HepG2 (cell line): ENCODE measurements around the gene PTGDR2. TPM values are rescaled to one million over a fixed set of nuclear protein-coding genes. Genes with fewer than 3 reads are reported as not detected.

Experiments
- ATAC-seq: fragments of 200-7000 bp; cut with Tn5 transposase; 3 replicates; pipeline ENCODE4 v1.9.1; 2020; ENCODE audit warnings: mild to moderate bottlenecking, moderate library complexity
- BruUV-seq: library from RNA; stranded (reverse); fragments of 400-500 nt; replicated peaks from 2 replicates; lab custom pipeline; 2021; lab: Mats Ljungman, UMichigan
- CTCF ChIA-PET: fragments of 300-600 bp; formaldehyde crosslinking; extraction: SDS; loops from one replicate; lab custom pipeline; 2021; ENCODE audit warnings: low total read pairs, inconsistent platforms, low intra/inter-chr PET ratio; lab: Yijun Ruan, JAX
- POLR2A ChIA-PET: fragments of 350-600 bp; sonication (Branson Sonifier 250); formaldehyde crosslinking; loops from one replicate; lab custom pipeline; 2020; ENCODE audit warnings: antibody characterized with exemption, inconsistent platforms; lab: Yijun Ruan, JAX
- DNase-seq: peaks from one replicate; pipeline ENCODE4 v3.0.0-alpha.2; 2015; ENCODE audit warnings: low spot score
- FAIRE-seq: peaks from 3 replicates; lab custom pipeline; 2011; peaks lifted over from hg19 to GRCh38; lab: Jason Lieb, UNC
- H2AFZ ChIP-seq: one replicate; pipeline ENCODE4 v1.6.1; 2011; ENCODE audit warnings: low read length, inconsistent platforms
- H3K27ac ChIP-seq: fragments of 300-600 bp; 3 replicates; pipeline ENCODE4 v1.8.0; 2011; ENCODE audit warnings: mixed run types, mild to moderate bottlenecking, mixed read lengths, low read length, inconsistent platforms; ENCODE audit not compliant: insufficient read depth; ENCODE audit errors: extremely low read length
- H3K27me3 ChIP-seq, 2 experiments: fragments of 200-600 bp in 1 of 2; 2 replicates in 1 of 2; 3 replicates in 1 of 2; pipeline versions ENCODE4 v1.6.0 to v1.8.0; 2011; ENCODE audit warnings: low read length in 2 of 2, mild to moderate bottlenecking in 2 of 2, moderate library complexity in 2 of 2, inconsistent platforms in 1 of 2; ENCODE audit not compliant: insufficient read depth in 2 of 2, control insufficient read depth in 1 of 2
- H3K36me3 ChIP-seq, 2 experiments: fragments of 200-600 bp in 1 of 2; replicated peaks in 1 of 2; 2 replicates in 1 of 2; 3 replicates in 1 of 2; pipeline versions ENCODE4 v1.5.1 to v1.8.0; 2011; ENCODE audit warnings: low read length in 2 of 2, inconsistent platforms in 1 of 2; ENCODE audit not compliant: insufficient read depth in 2 of 2, control insufficient read depth in 1 of 2
- H3K4me1 ChIP-seq: 2 replicates; pipeline ENCODE4 v1.5.1; 2012; ENCODE audit warnings: low read length, inconsistent platforms; ENCODE audit not compliant: insufficient read depth
- H3K4me2 ChIP-seq: 2 replicates; pipeline ENCODE4 v1.6.0; 2011; ENCODE audit warnings: low read depth, low read length, inconsistent platforms
- H3K4me3 ChIP-seq, 3 experiments: fragments of 200-600 bp in 1 of 3; sonication (generic), shearing (Covaris generic) in 1 of 3; replicated peaks in 1 of 3; 2 replicates each; pipeline ENCODE4 v1.5.1; 2011 to 2016; ENCODE audit warnings: low read length in 3 of 3, inconsistent platforms in 2 of 3, low read depth in 2 of 3, mild to moderate bottlenecking in 2 of 3, control low read depth in 1 of 3, mixed read lengths in 1 of 3; ENCODE audit not compliant: insufficient read depth in 1 of 3
- H3K79me2 ChIP-seq: one replicate; pipeline ENCODE4 v1.6.1; 2011; ENCODE audit warnings: low read length, inconsistent platforms; ENCODE audit not compliant: insufficient read depth
- H3K9ac ChIP-seq: 2 replicates; pipeline ENCODE4 v1.6.0; 2011; ENCODE audit warnings: mild to moderate bottlenecking, low read depth, low read length, inconsistent platforms; ENCODE audit not compliant: insufficient read depth
- H3K9me3 ChIP-seq: 2 replicates; pipeline ENCODE4 v1.5.1; 2012; ENCODE audit warnings: mild to moderate bottlenecking, low read length
- H4K20me1 ChIP-seq: 2 replicates; pipeline ENCODE4 v1.6.0; 2011; ENCODE audit warnings: inconsistent platforms, mild to moderate bottlenecking, low read length, moderate library complexity; ENCODE audit not compliant: insufficient read depth
- BRD4 ChIP-seq: sonication (generic); formaldehyde crosslinking; IDR thresholded peaks from 2 replicates; pipeline ENCODE4 v1.4.0; 2020; ENCODE audit warnings: missing genetic modification reagents
- MLXIP ChIP-seq: sonication (generic); formaldehyde crosslinking; IDR thresholded peaks from 2 replicates; pipeline ENCODE4 v1.9.0; 2021; ENCODE audit warnings: missing genetic modification reagents, borderline replicate concordance
- POLR2A ChIP-seq, 2 experiments: IDR thresholded peaks; 2 replicates each; pipeline ENCODE4 v1.6.1; 2011; ENCODE audit warnings: low read depth in 2 of 2, low read length in 2 of 2, mild to moderate bottlenecking in 1 of 2, moderate library complexity in 1 of 2; ENCODE audit not compliant: insufficient read depth in 1 of 2
- SMYD3 ChIP-seq: sonication (generic); formaldehyde crosslinking; IDR thresholded peaks from 2 replicates; pipeline ENCODE4 v1.8.1; 2023; ENCODE audit warnings: mild to moderate bottlenecking, missing genetic modification reagents
- ZBTB33 ChIP-seq: sonication (generic); formaldehyde crosslinking; IDR thresholded peaks from 2 replicates; pipeline ENCODE4 v1.4.0; 2020; ENCODE audit warnings: missing genetic modification reagents
- ZBTB49 ChIP-seq: sonication (generic); formaldehyde crosslinking; IDR thresholded peaks from 2 replicates; pipeline ENCODE4 v1.4.0; 2020; ENCODE audit warnings: missing genetic modification reagents, borderline replicate concordance
- ZNF687 ChIP-seq: sonication (generic); formaldehyde crosslinking; IDR thresholded peaks from 2 replicates; pipeline ENCODE4 v1.5.1; 2020; ENCODE audit warnings: mild to moderate bottlenecking, missing genetic modification reagents, moderate library complexity
- ZNF747 ChIP-seq: sonication (generic); formaldehyde crosslinking; IDR thresholded peaks from 2 replicates; pipeline ENCODE4 v1.8.1; 2023; ENCODE audit warnings: missing genetic modification reagents, mild to moderate bottlenecking, borderline replicate concordance
- WGBS: methylation state at CpG from one replicate; pipeline ENCODE4 v1.1.6; 2017; ENCODE audit warnings: low lambda C conversion rate; 5-methylcytosine and 5-hydroxymethylcytosine counted together
- in situ Hi-C: cut with HindIII; loops from 2 replicates; pipeline ENCODE4 v1.10.0; 2017; ENCODE audit warnings: low pct_unique_long_range_greater_than_20kb; ENCODE audit not compliant: extremely low pct_ligation_motif_present
- intact Hi-C: fragments of 100-400 bp; cut with micrococcal nuclease; formaldehyde crosslinking; loops from one replicate; pipeline ENCODE4 v1.10.0; 2022; ENCODE audit not compliant: unreplicated experiment
- polyA plus RNA-seq, 8 experiments: library from polyadenylated mRNA; depleted of rRNA in 3 of 8; stranded (reverse) in 7 of 8; unstranded in 1 of 8; fragments of >200 nt; fragmentation: Illumina TruSeq in 4 of 8; extraction: Trizol in 4 of 8; gene quantifications; 2 replicates each; pipeline versions ENCODE4 v1.2.1 to v1.2.3, GENCODE V29; 2011 to 2016; ENCODE audit warnings: low read depth in 4 of 8, missing spikeins in 1 of 8, mixed read lengths in 1 of 8; ENCODE audit not compliant: insufficient read depth in 1 of 8
- total RNA-seq, 5 experiments: library from RNA; depleted of rRNA; stranded (reverse); fragments of >200 nt; fragmentation: Illumina TruSeq; extraction: Trizol; gene quantifications; 2 replicates each; pipeline ENCODE4 v1.2.3, GENCODE V29; 2016; ENCODE audit warnings: low read depth in 1 of 5

Gene PTGDR2
- total and polyA plus RNA-seq, 2 of the 13 experiments (the other 11 are each of a cell fraction or from before 2014, with no cell fraction given): 1.9 to 2.5 TPM

- no peak overlapping the region for H3K9ac ChIP-seq
- in situ Hi-C loops (no loop called here), intact Hi-C loops (no loop called here)
- BruUV-seq: no TSS peak
- POLR2A ChIA-PET: interaction anchor here (1.6 kb wide), 1 partner anchor 17 kb away, joined by 4 read pairs; no protein-coding TSS in a partner anchor
- no peak overlapping the region for H3K27ac ChIP-seq
- no peaks in the 10 kb centered on the region for H3K9me3 ChIP-seq
- TF ChIP-seq ZBTB49 (no peak), BRD4 (CRISPR knock-in tag) (no peak), MLXIP (CRISPR knock-in tag) (no peak), ZNF687 (CRISPR knock-in tag) (no peak), ZNF747 (CRISPR knock-in tag) (no peak), ZBTB33 (CRISPR knock-in tag) (no peak), POLR2A (IDR thresholded peaks at IDR 0.05; ENCODE audit: insufficient read depth in 1 of 2, low read depth in 2 of 2, low read length in 2 of 2) (no peak), SMYD3 (CRISPR knock-in tag) (no peak)
- no peaks in the 10 kb centered on the region for H3K36me3 ChIP-seq
- no peak overlapping the region for H2AFZ ChIP-seq
- CTCF ChIA-PET: no interaction called here
- WGBS: 89% methylated on average over 6 of the region's 13 CpGs
- DNase-seq (no peak), ATAC-seq (no peak), FAIRE-seq (no peak)
- no peaks in the 10 kb centered on the region for H4K20me1 ChIP-seq
- no peaks in the 10 kb centered on the region for H3K79me2 ChIP-seq
- no peak overlapping the region for H3K4me3 ChIP-seq
- H3K27me3 ChIP-seq: peaks cover 0 to 5% of the 10 kb centered on the region in 2 experiments; a peak in 1 of 5 replicates
- no peak overlapping the region for H3K4me2 ChIP-seq
- peaks cover 48% of the 10 kb centered on the region for H3K4me1 ChIP-seq
Observed at GRCh38 chr11:60870733-60871377, 15.1 kb upstream of the PTGDR2 start.
